Panc1 (cell line): Measurements from ENCODE around the gene FBXO42. TPM values are rescaled to one million over a fixed set of nuclear protein-coding genes. Genes with fewer than 3 reads are reported as not detected.

Experiments used
- ATAC-seq: fragments of 200-7000 bp; cut with Tn5 transposase; 2 replicates; pipeline ENCODE4 v1.9.1; 2020; ENCODE audit warnings: mild to moderate bottlenecking, moderate library complexity
- BruUV-seq: library from RNA; stranded (reverse); fragments of 400-500 nt; replicated peaks from 2 replicates; lab custom pipeline; 2021; lab: Mats Ljungman, UMichigan
- CTCF ChIA-PET: fragments of 300-600 bp; sonication (Branson Sonifier 250); formaldehyde crosslinking; loops from one replicate; lab custom pipeline; 2022; ENCODE audit warnings: antibody characterized with exemption; lab: Charles Lee
- POLR2A ChIA-PET: fragments of 300-600 bp; sonication (Branson Sonifier 250); formaldehyde crosslinking; loops from one replicate; lab custom pipeline; 2022; ENCODE audit warnings: antibody characterized with exemption; lab: Charles Lee
- DNase-seq: peaks from one replicate; pipeline ENCODE4 v3.0.0-alpha.2; 2010; ENCODE audit warnings: low read depth, low spot score
- H3K27ac ChIP-seq: 2 replicates; pipeline ENCODE4 v1.5.1; 2011; ENCODE audit warnings: mild to moderate bottlenecking, low read length, inconsistent platforms
- H3K27me3 ChIP-seq: fragments of 200-500 bp; sonication (Bioruptor generic); 2 replicates; pipeline ENCODE4 v1.6.0; 2014; ENCODE audit warnings: low read length, inconsistent platforms; ENCODE audit not compliant: control insufficient read depth, insufficient read depth
- H3K36me3 ChIP-seq: fragments of 200-500 bp; sonication (Bioruptor generic); 2 replicates; pipeline ENCODE4 v1.5.1; 2014; ENCODE audit warnings: inconsistent platforms, mild to moderate bottlenecking, low read length, moderate library complexity; ENCODE audit not compliant: control insufficient read depth, insufficient read depth
- H3K4me1 ChIP-seq: 2 replicates; pipeline ENCODE4 v1.5.1; 2011; ENCODE audit warnings: inconsistent platforms, mild to moderate bottlenecking, low read length, moderate library complexity; ENCODE audit not compliant: control insufficient read depth, insufficient read depth
- H3K4me3 ChIP-seq, 2 experiments: 2 replicates each; pipeline ENCODE4 v1.5.1; 2011 to 2012; ENCODE audit warnings: low read depth in 2 of 2, low read length in 2 of 2, mild to moderate bottlenecking in 2 of 2, inconsistent platforms in 1 of 2, moderate library complexity in 1 of 2
- H3K9me3 ChIP-seq: fragments of 200-500 bp; sonication (Bioruptor generic); 2 replicates; pipeline ENCODE4 v1.5.1; 2014; ENCODE audit warnings: low read depth, mild to moderate bottlenecking, inconsistent platforms, low read length, moderate library complexity; ENCODE audit not compliant: control insufficient read depth, insufficient read depth
- CTCF ChIP-seq: fragments of 450-650 bp; IDR thresholded peaks from 2 replicates; pipeline ENCODE4 v1.5.1; 2017; ENCODE audit warnings: mild to moderate bottlenecking
- POLR2AphosphoS5 ChIP-seq: IDR thresholded peaks from 2 replicates; pipeline ENCODE4 v1.6.1; 2012; ENCODE audit warnings: mild to moderate bottlenecking, low read depth, low read length, moderate library complexity
- REST ChIP-seq, 2 experiments: IDR thresholded peaks; 2 replicates each; pipeline ENCODE4 v1.6.1; 2011 to 2012; ENCODE audit warnings: low read depth in 2 of 2, control low read depth in 1 of 2, low read length in 1 of 2, mild to moderate bottlenecking in 1 of 2, moderate library complexity in 1 of 2; ENCODE audit not compliant: insufficient read depth in 1 of 2
- SIN3A ChIP-seq: IDR thresholded peaks from 2 replicates; pipeline ENCODE4 v1.6.1; 2012; ENCODE audit warnings: low read depth, mild to moderate bottlenecking, low read length, moderate library complexity, borderline replicate concordance; ENCODE audit not compliant: insufficient read depth
- TCF7L2 ChIP-seq: IDR thresholded peaks from 2 replicates; pipeline ENCODE4 v1.6.1; 2011; ENCODE audit warnings: mild to moderate bottlenecking, low read depth, low read length, inconsistent platforms
- in situ Hi-C: cut with HindIII; loops from 2 replicates; pipeline ENCODE4 v1.10.0; 2016; ENCODE audit warnings: low sequenced_read_pairs, low pct_unique_long_range_greater_than_20kb
- intact Hi-C: fragments of 100-400 bp; cut with micrococcal nuclease; formaldehyde crosslinking; loops from one replicate; pipeline ENCODE4 v1.10.0; 2022; ENCODE audit not compliant: unreplicated experiment
- total RNA-seq: library from RNA; stranded (reverse); gene quantifications from one replicate; pipeline ENCODE4 v1.2.1, GENCODE V29; 2021; ENCODE audit not compliant: unreplicated experiment

The FBXO42 gene
- total RNA-seq, 1 experiment from 2014 or later = 25.7 TPM

- ATAC-seq (no peak), DNase-seq (no peak)
- peaks cover 6% of the 10 kb centered on the region for H3K4me1 ChIP-seq
- no peak overlapping the region for H3K4me3 ChIP-seq
- no TSS peak for BruUV-seq
- CTCF ChIA-PET = interaction anchor here (0.6 kb wide), 1 partner anchor 60 kb away, joined by 3 read pairs; no protein-coding TSS in a partner anchor
- no peak for TF ChIP-seq REST (IDR thresholded peaks at IDR 0.05; ENCODE audit: insufficient read depth in 1 of 2, low read depth in 2 of 2, low read length in 1 of 2)
- no peak for TF ChIP-seq POLR2AphosphoS5
- TF ChIP-seq SIN3A = no peak
- TF ChIP-seq TCF7L2 = no peak
- TF ChIP-seq CTCF = no peak
- in situ Hi-C loops = no loop called here
- H3K27ac ChIP-seq = peak overlapping the region; percentile 74; the same call in 1 of the 2 replicates
- intact Hi-C loops = no loop called here
- H3K9me3 ChIP-seq = no peaks in the 10 kb centered on the region
- POLR2A ChIA-PET = interaction anchor here (0.5 kb wide), 1 partner anchor 205 kb away, joined by 6 read pairs; no protein-coding TSS in a partner anchor
- peaks cover 11% of the 10 kb centered on the region for H3K36me3 ChIP-seq
- no peaks in the 10 kb centered on the region for H3K27me3 ChIP-seq
Measured at GRCh38 chr1:16248007-16248436, 104.3 kb downstream of the FBXO42 start.

- Histone ChIP-seq H3K4me3 (no peak overlapping the region), H3K36me3 (peaks cover 10% of the 10 kb centered on the region), H3K4me1 (peaks cover 6% of the 10 kb centered on the region), H3K27ac (peak overlapping the region; percentile 74; the same call in 1 of the 2 replicates), H3K9me3 (no peaks in the 10 kb centered on the region), H3K27me3 (no peaks in the 10 kb centered on the region)
- no TSS peak for BruUV-seq
- TF ChIP-seq SIN3A (no peak), TCF7L2 (no peak), REST (IDR thresholded peaks at IDR 0.05; ENCODE audit: insufficient read depth in 1 of 2, low read depth in 2 of 2, low read length in 1 of 2) (no peak), CTCF (no peak), POLR2AphosphoS5 (no peak)
- no peak for DNase-seq
- POLR2A ChIA-PET = interaction anchor here (0.5 kb wide), 1 partner anchor 206 kb away, joined by 6 read pairs; no protein-coding TSS in a partner anchor
- ATAC-seq = no peak
- intact Hi-C loops (no loop called here), in situ Hi-C loops (no loop called here)
- CTCF ChIA-PET = interaction anchor here (0.6 kb wide), 1 partner anchor 61 kb away, joined by 3 read pairs; no protein-coding TSS in a partner anchor
Measured at GRCh38 chr1:16247441-16247840, 104.8 kb downstream of the FBXO42 start.
